ENCODE measurements around the gene NEK1.

GRCh38 chr4:169359961-169360360 is 252.4 kb downstream of the NEK1 start:
- no peak for TF ChIP-seq SMC3 (conservative IDR thresholded peaks at IDR 0.05; ENCODE audit: poor library complexity)
- TF ChIP-seq TAF1 (IDR thresholded peaks at IDR 0.05; ENCODE audit: low read depth), result no peak
- no peak for TF ChIP-seq REST (IDR thresholded peaks at IDR 0.05; ENCODE audit: borderline replicate concordance)
- no peak for TF ChIP-seq POLR2AphosphoS5 (IDR thresholded peaks at IDR 0.05)
- TF ChIP-seq RAD21 (conservative IDR thresholded peaks at IDR 0.05), result no peak
- TF ChIP-seq EZH2 (IDR thresholded peaks at IDR 0.05; ENCODE audit: borderline replicate concordance, insufficient read depth, low read length, poor library complexity, severe bottlenecking), result no peak
